H54 (cell line): ENCODE data around the gene ST6GALNAC6.
A peak's percentile ranks its signal among the peaks of the same experiment; 100 is the strongest.

Experiments used
- DNase-seq: peaks from one replicate; pipeline ENCODE4 v3.0.0; 2011; ENCODE audit warnings: low spot score, mixed read lengths; ENCODE audit not compliant: insufficient read length
- FAIRE-seq: peaks from 3 replicates; lab custom pipeline; 2011; peaks lifted over from hg19 to GRCh38; lab: Jason Lieb, UNC
- POLR2A ChIP-seq: IDR thresholded peaks from 2 replicates; pipeline ENCODE4 v1.6.1; 2011; ENCODE audit warnings: low read depth, mild to moderate bottlenecking, low read length

Gene ST6GALNAC6

GRCh38 chr9:127917603-127918002, 18.2 kb upstream of the ST6GALNAC6 start:
- TF ChIP-seq POLR2A, result no peak
- DNase-seq, result no peak
- no peak for FAIRE-seq

- peak; percentile 96 for DNase-seq
- TF ChIP-seq POLR2A, result peak; percentile 66
- no peak for FAIRE-seq
These were observed 17.5 kb upstream of the ST6GALNAC6 start, which contains the start of gene ST6GALNAC4 for GRCh38 chr9:127916720-127917581. ST6GALNAC4 (minus strand) TSS chr9:127917041; CDS start chr9:127916419, 622 bp downstream.

GRCh38 chr9:127915801-127916719, 16.7 kb upstream of the ST6GALNAC6 start:
- no peak for TF ChIP-seq POLR2A
- FAIRE-seq (no peak), DNase-seq (no peak)

- DNase-seq (no peak), FAIRE-seq (no peak)
- TF ChIP-seq POLR2A, result no peak
These were observed 15.9 kb upstream of the ST6GALNAC6 start for GRCh38 chr9:127915325-127915752.

- DNase-seq (no peak), FAIRE-seq (no peak)
- TF ChIP-seq POLR2A, result no peak
These were observed 14.3 kb upstream of the ST6GALNAC6 start for GRCh38 chr9:127913682-127914081.

GRCh38 chr9:127912882-127913281, 13.5 kb upstream of the ST6GALNAC6 start:
- DNase-seq (no peak), FAIRE-seq (no peak)
- TF ChIP-seq POLR2A, result no peak

GRCh38 chr9:127912296-127912695, 12.9 kb upstream of the ST6GALNAC6 start:
- FAIRE-seq (no peak), DNase-seq (no peak)
- TF ChIP-seq POLR2A, result no peak

- no peak for TF ChIP-seq POLR2A
- no peak for FAIRE-seq
- no peak for DNase-seq
These were observed 11.3 kb upstream of the ST6GALNAC6 start for GRCh38 chr9:127910613-127911205.

GRCh38 chr9:127909839-127910273, 10.5 kb upstream of the ST6GALNAC6 start:
- FAIRE-seq, result no peak
- no peak for TF ChIP-seq POLR2A
- DNase-seq, result no peak

GRCh38 chr9:127908660-127908926, 9.2 kb upstream of the ST6GALNAC6 start:
- DNase-seq (no peak), FAIRE-seq (no peak)
- TF ChIP-seq POLR2A, result no peak

- no peak for DNase-seq
- no peak for TF ChIP-seq POLR2A
These were observed 8.7 kb upstream of the ST6GALNAC6 start for GRCh38 chr9:127907867-127908659.

GRCh38 chr9:127905788-127906191, 6.4 kb upstream of the ST6GALNAC6 start:
- DNase-seq (no peak), FAIRE-seq (no peak)
- TF ChIP-seq POLR2A, result no peak

More at GRCh38 chr9:127907867-127908659, 8.7 kb upstream of the ST6GALNAC6 start:
- no peak for FAIRE-seq

- TF ChIP-seq POLR2A, result no peak
These were observed 5.8 kb upstream of the ST6GALNAC6 start for GRCh38 chr9:127905004-127905728.

More at GRCh38 chr9:127905004-127905728, 5.8 kb upstream of the ST6GALNAC6 start:
- FAIRE-seq (no peak), DNase-seq (no peak)
